OCI-LY7 (cell line): ENCODE data around the gene AUNIP. TPM values are rescaled to one million over a fixed set of nuclear protein-coding genes. Genes with fewer than 3 reads are reported as not detected.

Source experiments
- BruUV-seq: library from RNA; stranded (reverse); fragments of 400-500 nt; replicated peaks from 2 replicates; lab custom pipeline; 2021; lab: Mats Ljungman, UMichigan
- CTCF ChIA-PET: fragments of 300-600 bp; sonication (Branson Sonifier 250); formaldehyde crosslinking; loops from one replicate; lab custom pipeline; 2022; ENCODE audit warnings: antibody characterized with exemption; ENCODE audit not compliant: unreplicated experiment; lab: Charles Lee
- POLR2A ChIA-PET: fragments of 300-600 bp; sonication (Branson Sonifier 250); formaldehyde crosslinking; loops from one replicate; lab custom pipeline; 2022; ENCODE audit warnings: antibody characterized with exemption; lab: Charles Lee
- DNase-seq: peaks from one replicate; pipeline ENCODE4 v3.0.0-alpha.2; 2015; ENCODE audit warnings: low spot score
- H2AFZ ChIP-seq: fragments of 200-600 bp; sonication (generic), shearing (Covaris generic); 2 replicates; pipeline ENCODE4 v1.6.1; 2014; ENCODE audit warnings: mild to moderate bottlenecking, antibody characterized with exemption, low read length, moderate library complexity
- H3K27ac ChIP-seq: fragments of 200-600 bp; sonication (generic); 2 replicates; pipeline ENCODE4 v1.5.1; 2014; ENCODE audit warnings: mixed run types, low read depth, mild to moderate bottlenecking, moderate library complexity, low read length, inconsistent platforms; ENCODE audit not compliant: poor library complexity, severe bottlenecking
- H3K36me3 ChIP-seq: fragments of 200-600 bp; sonication (generic); 2 replicates; pipeline ENCODE4 v1.6.1; 2014; ENCODE audit warnings: mild to moderate bottlenecking, antibody characterized with exemption, low read length, moderate library complexity, mixed read lengths; ENCODE audit not compliant: insufficient read depth
- H3K4me1 ChIP-seq: fragments of 200-600 bp; sonication (generic); 2 replicates; pipeline ENCODE4 v1.5.1; 2014; ENCODE audit warnings: mild to moderate bottlenecking, low read length; ENCODE audit not compliant: insufficient read depth, poor library complexity, severe bottlenecking
- H3K4me2 ChIP-seq: fragments of 200-600 bp; sonication (generic); 2 replicates; pipeline ENCODE4 v1.6.1; 2014; ENCODE audit warnings: mild to moderate bottlenecking, low read length
- H3K4me3 ChIP-seq: fragments of 200-600 bp; sonication (generic); 2 replicates; pipeline ENCODE4 v1.5.1; 2014; ENCODE audit warnings: mild to moderate bottlenecking, low read depth, low read length; ENCODE audit not compliant: poor library complexity, severe bottlenecking
- H3K79me2 ChIP-seq: fragments of 200-600 bp; sonication (generic); 2 replicates; pipeline ENCODE4 v1.6.1; 2016; ENCODE audit warnings: low read depth, mild to moderate bottlenecking, low read length, moderate library complexity, mixed read lengths; ENCODE audit not compliant: insufficient read depth
- H3K9me2 ChIP-seq: fragments of 200-600 bp; sonication (generic); 2 replicates; pipeline ENCODE4 v1.6.1; 2016; ENCODE audit warnings: mild to moderate bottlenecking, low read length, mixed read lengths; ENCODE audit not compliant: insufficient read depth
- H3K9me3 ChIP-seq: fragments of 200-600 bp; sonication (generic); 2 replicates; pipeline ENCODE4 v1.6.1; 2014; ENCODE audit warnings: mild to moderate bottlenecking, mixed run types, low read length, mixed read lengths
- H4K20me1 ChIP-seq: fragments of 200-600 bp; sonication (generic); 2 replicates; pipeline ENCODE4 v1.6.1; 2014; ENCODE audit warnings: mild to moderate bottlenecking, antibody characterized with exemption, low read length, moderate library complexity, mixed read lengths; ENCODE audit not compliant: insufficient read depth
- EZH2phosphoT487 ChIP-seq: fragments of 200-600 bp; sonication (generic); IDR thresholded peaks from 2 replicates; pipeline ENCODE4 v1.6.1; 2018; ENCODE audit warnings: low read depth, borderline replicate concordance, mild to moderate bottlenecking, mixed run types, antibody characterized with exemption, low read length, moderate library complexity, mixed read lengths
- intact Hi-C: fragments of 100-400 bp; cut with micrococcal nuclease; formaldehyde crosslinking; loops from one replicate; pipeline ENCODE4 v1.10.0; 2022; ENCODE audit not compliant: unreplicated experiment
- total RNA-seq, 2 experiments: library from RNA; depleted of rRNA in 1 of 2; stranded (reverse); fragments of >200 nt in 1 of 2; shearing (Covaris generic) in 1 of 2; gene quantifications; 2 replicates each; pipeline ENCODE4 v1.2.3, GENCODE V29; 2014 to 2022
- TF ChIP-seq, protein P1 (sequence below): fragments of 200-600 bp; sonication (generic); conservative IDR thresholded peaks from 2 replicates; pipeline ENCODE4 v1.5.1; 2014; ENCODE audit warnings: mild to moderate bottlenecking, antibody characterized with exemption, low read length, moderate library complexity, mixed read lengths

AUNIP gene
- total RNA-seq, 2 experiments from 2014 or later, result 15.1 to 21.5 TPM

DNA sequence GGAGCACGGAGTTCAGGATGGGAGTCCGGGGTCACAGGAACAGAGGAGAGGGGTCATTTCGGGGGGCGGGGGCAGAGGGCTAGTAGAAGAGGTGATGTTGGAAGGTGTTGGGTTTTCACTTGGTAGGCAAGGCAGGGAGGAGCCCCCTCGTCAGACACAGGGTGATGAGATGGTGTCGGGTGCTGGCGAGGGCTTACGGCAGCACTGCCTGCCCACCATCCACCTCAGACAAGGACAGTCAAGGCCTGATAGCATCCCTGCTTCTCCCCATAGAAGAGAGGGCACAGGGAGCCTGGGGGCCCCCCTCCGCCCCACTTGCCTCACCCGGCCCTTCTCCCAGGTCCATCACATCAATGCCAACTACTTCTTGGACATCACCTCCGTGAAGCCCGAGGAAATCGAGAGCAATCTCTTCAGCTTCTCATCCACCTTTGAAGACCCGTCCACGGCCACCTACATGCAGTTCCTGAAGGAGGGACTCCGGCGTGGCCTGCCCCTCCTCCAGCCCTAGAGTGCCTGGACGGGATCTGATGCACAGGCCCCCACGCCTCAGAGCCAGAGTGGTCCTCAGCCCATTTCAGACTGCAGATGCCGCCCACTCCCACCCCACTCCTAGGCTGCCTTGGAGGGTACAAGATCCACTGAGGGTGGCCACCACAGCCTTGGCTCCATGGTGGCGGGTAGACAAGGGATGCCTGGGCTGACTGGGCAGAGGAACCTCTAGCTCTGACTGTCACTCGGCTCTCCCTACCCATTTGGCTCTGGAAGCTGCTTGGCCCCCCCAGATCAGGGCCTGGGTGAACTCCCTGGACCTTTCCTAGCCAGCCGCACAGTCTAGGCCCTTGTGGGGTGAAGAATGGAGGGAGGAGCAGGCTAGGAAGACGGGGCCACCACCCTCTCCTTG, 43.8 kb downstream of the AUNIP start:
- no peak overlapping the region for H2AFZ ChIP-seq
- no peak for DNase-seq
- ChIA-PET POLR2A (interaction anchor here (0.6 kb wide), 1 partner anchor 191 kb away, joined by 3 read pairs; no protein-coding TSS in a partner anchor), CTCF (interaction anchor here (0.6 kb wide), 1 partner anchor 182 kb away, joined by 5 read pairs; the partner anchor contains the start of gene PAFAH2)
- H3K9me2 ChIP-seq, result no peaks in the 10 kb centered on the region
- H3K27ac ChIP-seq, result no peak overlapping the region
- no peaks in the 10 kb centered on the region for H3K9me3 ChIP-seq
- peaks cover 25% of the 10 kb centered on the region for H3K4me1 ChIP-seq
- no peak overlapping the region for H3K4me2 ChIP-seq
- no peaks in the 10 kb centered on the region for H3K36me3 ChIP-seq
- no TSS peak for BruUV-seq
- intact Hi-C loops, result no loop called here
- H3K79me2 ChIP-seq, result no peaks in the 10 kb centered on the region
- no peaks in the 10 kb centered on the region for H4K20me1 ChIP-seq
- H3K4me3 ChIP-seq, result no peak overlapping the region
- TF ChIP-seq, protein P1, sequence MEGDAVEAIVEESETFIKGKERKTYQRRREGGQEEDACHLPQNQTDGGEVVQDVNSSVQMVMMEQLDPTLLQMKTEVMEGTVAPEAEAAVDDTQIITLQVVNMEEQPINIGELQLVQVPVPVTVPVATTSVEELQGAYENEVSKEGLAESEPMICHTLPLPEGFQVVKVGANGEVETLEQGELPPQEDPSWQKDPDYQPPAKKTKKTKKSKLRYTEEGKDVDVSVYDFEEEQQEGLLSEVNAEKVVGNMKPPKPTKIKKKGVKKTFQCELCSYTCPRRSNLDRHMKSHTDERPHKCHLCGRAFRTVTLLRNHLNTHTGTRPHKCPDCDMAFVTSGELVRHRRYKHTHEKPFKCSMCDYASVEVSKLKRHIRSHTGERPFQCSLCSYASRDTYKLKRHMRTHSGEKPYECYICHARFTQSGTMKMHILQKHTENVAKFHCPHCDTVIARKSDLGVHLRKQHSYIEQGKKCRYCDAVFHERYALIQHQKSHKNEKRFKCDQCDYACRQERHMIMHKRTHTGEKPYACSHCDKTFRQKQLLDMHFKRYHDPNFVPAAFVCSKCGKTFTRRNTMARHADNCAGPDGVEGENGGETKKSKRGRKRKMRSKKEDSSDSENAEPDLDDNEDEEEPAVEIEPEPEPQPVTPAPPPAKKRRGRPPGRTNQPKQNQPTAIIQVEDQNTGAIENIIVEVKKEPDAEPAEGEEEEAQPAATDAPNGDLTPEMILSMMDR, result no peak
- TF ChIP-seq EZH2phosphoT487, result no peak

DNA sequence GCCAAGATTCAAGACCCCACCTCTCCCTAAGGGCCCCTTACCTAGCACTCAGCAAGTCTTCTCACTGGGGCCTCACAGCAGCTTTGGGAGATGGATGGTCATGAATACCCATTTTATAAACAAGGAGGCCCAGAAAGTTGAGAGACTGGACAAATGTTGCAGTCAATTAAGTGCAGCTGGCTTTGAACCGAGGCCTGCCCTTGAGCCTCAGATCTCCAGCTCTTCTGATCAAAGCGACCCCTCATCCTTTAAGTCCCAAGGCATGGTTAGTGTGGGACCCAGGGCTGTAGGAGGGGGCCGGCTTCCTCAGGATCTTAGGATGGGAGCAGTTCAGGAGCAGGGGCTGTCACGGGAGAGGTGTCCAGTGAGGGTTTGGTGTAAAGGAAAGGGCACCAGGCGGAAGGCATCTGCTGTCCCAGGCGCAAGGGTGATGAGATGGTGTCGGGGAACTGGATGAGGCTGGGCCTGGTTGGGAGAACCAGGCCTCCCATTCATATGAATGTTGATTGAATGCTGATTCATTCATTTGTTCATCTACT, 44.6 kb downstream of the AUNIP start:
- no peaks in the 10 kb centered on the region for H4K20me1 ChIP-seq
- BruUV-seq, result no TSS peak
- H3K9me2 ChIP-seq, result no peaks in the 10 kb centered on the region
- peaks cover 33% of the 10 kb centered on the region for H3K4me1 ChIP-seq
- H3K4me3 ChIP-seq, result no peak overlapping the region
- no peaks in the 10 kb centered on the region for H3K79me2 ChIP-seq
- no peak overlapping the region for H2AFZ ChIP-seq
- H3K36me3 ChIP-seq, result no peaks in the 10 kb centered on the region
- no peak overlapping the region for H3K4me2 ChIP-seq
- CTCF ChIA-PET, result interaction anchor here (0.6 kb wide), 1 partner anchor 183 kb away, joined by 5 read pairs; the partner anchor contains the start of gene PAFAH2
- no peaks in the 10 kb centered on the region for H3K9me3 ChIP-seq
- intact Hi-C loops, result loop anchor here (5.0 kb wide), 2 partner anchors 197 to 292 kb away; partner anchors contain the start of gene MAN1C1
- TF ChIP-seq, protein P1, result no peak
- no peak for TF ChIP-seq EZH2phosphoT487
- H3K27ac ChIP-seq, result no peak overlapping the region
- no peak for DNase-seq
- POLR2A ChIA-PET, result interaction anchor here (0.6 kb wide), 1 partner anchor 11 kb away, joined by 3 read pairs; no protein-coding TSS in a partner anchor
